Femur (tissue), 1 donor: Measurements from ENCODE around the gene NEMP2.

ENCODE experiments used
- DNase-seq: peaks from one replicate; pipeline ENCODE4 v3.0.0-alpha.2; 2017

Gene NEMP2

DNA sequence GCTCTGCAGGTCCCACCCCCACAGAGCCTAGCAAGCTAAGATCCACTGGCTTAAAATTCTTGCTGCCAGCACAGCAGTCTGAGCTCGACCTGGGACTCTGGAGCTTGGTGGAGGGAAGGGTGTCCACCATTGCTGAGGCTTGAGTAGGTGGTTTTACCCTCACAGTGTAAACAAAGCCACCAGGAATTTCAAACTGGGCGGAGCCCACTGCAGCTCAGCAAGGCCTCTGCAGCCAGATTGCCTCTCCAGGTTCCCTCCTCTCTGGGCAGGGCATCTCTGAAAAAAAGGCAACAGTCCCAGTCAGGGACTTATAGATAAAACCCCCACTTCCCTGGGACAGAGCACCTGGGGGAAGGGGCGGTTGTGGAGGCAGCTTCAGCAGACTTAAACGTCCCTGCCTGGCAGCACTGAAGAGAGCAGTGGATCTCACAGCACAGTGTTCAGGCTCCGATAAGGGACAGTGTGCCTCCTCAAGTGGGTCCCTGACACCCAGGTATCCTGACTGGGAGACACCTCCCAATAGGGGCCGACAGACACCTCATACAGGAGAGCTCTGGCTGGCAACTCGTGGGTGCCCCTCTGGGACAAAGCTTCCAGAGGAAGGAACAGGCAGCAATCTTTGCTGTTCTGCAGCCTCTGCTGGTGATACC lies 20.0 kb upstream of the NEMP2 start:
- DNase-seq, result no peak

- no peak for DNase-seq
Observed at GRCh38 chr2:190553254-190553653, 18.7 kb upstream of the NEMP2 start.

GRCh38 chr2:190551928-190552327 lies 17.4 kb upstream of the NEMP2 start:
- no peak for DNase-seq

DNA sequence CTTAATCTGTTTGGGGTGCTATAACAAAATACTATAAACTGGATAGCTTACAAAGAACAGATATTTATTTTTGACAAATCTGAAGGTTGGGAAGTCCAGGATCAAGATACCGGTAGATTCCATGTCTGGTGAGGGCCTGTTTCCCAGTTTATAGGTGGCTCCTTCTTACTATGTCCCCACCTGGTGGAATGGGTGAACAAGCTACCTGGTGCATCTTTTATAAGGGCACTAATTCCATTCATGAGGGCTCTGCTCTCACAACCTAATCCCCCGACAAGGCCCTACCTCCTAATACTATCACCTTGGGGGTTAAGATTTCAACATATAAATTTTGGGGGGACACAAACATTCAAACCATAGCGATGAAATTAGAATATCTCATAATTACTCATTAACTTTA lies 15.6 kb upstream of the NEMP2 start:
- no peak for DNase-seq

GRCh38 chr2:190547886-190548285 lies 13.4 kb upstream of the NEMP2 start:
- DNase-seq, result no peak

- no peak for DNase-seq
Observed at GRCh38 chr2:190546734-190547133, 12.2 kb upstream of the NEMP2 start.

DNA sequence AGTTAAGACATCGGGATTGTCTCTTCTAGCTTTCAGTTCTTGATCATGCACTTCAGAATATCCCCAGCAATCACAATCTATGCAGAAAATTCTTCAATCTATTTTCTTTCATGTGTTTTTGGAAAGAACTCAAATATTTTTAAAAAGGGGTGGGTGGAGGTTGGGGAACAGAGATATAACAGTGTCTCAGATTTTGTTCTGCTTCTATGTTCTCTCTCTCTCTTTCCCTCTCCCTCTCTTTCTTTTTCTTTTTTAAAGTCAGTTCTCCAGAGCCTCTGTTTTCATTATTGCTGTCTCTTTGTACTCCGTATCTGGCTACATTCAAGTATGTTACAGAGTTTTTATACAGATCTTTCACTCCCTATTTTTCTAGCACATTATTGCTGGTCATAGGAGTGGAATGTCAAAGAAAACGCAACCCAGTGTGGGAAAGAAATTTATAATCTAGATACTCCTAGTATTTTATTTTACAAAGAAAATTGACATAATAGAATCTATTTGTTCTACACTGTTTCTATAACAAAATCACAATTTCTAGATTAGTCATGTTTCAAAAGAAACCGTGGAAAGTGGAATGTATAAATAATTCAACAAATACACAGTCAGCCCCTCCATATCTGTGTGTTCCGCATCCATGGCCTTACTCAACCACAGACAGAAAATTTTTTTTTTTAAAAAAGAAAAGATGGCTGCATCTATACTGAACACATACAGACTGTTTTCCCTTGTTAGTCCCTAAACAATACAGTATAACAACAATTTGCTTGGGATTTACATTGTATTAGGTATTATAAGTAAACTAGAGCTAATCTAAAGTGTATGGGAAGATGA lies 11.2 kb upstream of the NEMP2 start:
- no peak for DNase-seq

DNA sequence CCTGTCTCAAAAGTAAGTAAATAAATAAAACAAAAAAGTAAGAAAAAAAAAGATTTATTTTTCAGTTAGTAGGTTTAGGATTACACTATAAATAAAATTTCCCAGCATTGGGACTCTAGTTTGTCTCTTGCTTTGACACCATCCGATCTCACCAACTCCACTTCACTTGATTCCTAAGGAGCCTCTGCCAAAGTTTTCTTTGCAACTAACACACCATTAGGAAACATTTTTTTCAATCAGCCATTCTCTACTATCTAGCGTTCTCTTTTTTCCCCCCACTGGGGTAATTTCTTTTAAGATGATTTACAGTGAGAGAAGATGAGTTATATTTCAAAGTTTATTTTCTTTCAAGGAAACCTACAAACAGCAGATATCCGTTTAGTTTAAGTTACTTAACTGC lies 10.6 kb upstream of the NEMP2 start:
- DNase-seq, result no peak

- DNase-seq, result no peak
Observed at GRCh38 chr2:190540048-190540447, 5.5 kb upstream of the NEMP2 start.

GRCh38 chr2:190538201-190538600 lies 3.7 kb upstream of the NEMP2 start:
- DNase-seq, result no peak

DNA sequence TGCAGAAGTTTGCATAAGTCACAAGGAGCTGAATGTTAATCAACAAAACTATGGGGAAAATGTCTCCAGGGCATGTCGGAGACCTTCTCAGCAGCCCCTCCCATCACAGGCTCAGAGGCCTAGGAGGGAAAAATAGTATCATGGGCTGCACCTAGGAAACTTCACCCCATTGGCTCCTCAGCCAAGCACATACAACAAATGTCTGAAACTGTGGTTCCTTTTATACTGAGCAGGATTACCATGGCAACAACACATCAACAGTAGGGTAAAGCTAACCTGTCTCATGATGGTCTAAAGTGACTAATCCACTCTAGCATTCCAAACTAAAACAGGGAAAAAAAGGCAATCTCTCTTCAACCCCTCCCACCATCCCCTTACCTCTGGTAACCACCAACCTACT lies 3.2 kb upstream of the NEMP2 start:
- no peak for DNase-seq

DNA sequence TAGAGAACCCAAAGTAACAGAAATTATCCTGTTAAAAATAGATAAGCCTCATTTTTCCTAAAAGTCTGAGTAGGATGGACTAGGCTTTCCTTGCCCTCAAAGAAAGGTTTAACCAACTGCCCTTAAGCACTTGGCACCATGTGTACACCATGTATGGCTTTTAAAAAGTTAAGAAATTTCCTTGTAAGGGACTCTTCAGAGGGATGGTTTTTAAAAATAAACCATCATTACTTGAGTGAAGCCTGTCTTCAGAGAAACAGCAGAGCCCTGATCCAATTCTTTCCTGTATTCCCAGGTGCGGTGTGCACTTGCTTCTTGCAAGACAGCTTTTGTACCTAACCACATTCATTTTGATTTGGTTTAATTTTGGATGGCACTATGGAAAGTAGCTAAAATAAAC lies 1.1 kb upstream of the NEMP2 start:
- no peak for DNase-seq

DNA sequence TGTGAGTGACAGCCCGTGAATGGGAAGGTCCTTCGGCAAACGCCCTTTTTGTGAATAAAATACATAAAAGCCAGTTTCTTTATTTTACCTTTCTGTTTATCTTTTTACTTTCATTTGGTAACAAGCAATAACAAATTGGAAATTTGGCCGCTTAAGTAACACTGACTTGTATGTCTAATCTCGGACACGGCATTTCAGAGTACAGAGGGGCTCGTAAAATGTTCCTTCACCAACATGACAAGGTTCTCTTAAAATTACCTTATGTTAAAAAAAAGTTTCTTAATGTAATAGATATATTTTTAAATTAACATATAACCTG lies 558 bp upstream of the NEMP2 start:
- DNase-seq, result no peak

DNA sequence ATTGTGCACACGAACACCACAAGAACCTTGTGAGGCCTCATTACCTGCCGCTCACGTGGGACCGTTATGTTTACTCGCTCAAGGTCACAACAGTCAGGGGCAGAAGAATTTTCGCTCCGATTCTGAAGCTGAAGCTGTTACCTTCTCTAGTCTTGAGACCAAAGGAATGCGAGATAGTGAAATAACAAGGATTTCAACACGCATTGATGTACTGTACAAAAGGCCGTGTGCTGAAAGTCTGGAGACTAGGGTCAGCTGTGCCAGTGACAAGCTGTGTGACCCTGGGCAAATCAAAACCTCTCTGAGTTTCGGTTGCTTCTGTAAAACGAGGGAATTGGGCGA lies 583 bp downstream of the NEMP2 start:
- DNase-seq, result no peak

- no peak for DNase-seq
Observed at GRCh38 chr2:190533175-190533967, 1.2 kb downstream of the NEMP2 start.

- DNase-seq, result no peak
Observed at GRCh38 chr2:190532581-190532980, 1.9 kb downstream of the NEMP2 start.

DNA sequence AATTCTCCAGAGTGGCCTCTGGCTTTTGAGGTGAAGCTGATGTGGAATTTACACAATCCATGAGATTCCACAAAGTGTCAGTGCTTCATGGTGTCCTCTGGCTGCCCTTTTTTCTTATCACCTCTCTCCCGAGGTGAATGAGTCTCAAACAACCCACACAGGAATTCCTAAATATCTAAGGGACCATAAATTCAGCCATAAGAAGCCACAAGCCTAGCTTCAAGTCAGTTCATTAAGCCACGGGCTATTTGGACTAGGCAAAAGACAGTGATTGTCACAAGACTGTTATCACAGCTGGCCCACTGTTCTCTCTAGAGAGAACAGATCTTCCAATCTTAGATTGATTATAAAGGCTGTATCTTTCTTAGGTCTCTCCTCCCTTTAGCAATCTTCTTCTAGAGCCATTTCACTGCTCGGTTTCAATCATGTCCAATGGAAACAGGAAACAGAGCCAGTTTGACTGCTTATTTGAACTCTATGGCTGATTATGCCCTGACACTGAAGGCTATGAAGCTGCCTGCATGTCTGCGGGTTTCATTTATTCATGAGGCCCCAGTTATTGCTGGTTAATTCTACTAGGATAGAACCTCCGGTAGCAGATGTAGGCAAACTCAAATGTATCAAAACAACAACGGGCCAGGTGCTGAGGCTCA lies 4.1 kb downstream of the NEMP2 start:
- DNase-seq, result no peak

DNA sequence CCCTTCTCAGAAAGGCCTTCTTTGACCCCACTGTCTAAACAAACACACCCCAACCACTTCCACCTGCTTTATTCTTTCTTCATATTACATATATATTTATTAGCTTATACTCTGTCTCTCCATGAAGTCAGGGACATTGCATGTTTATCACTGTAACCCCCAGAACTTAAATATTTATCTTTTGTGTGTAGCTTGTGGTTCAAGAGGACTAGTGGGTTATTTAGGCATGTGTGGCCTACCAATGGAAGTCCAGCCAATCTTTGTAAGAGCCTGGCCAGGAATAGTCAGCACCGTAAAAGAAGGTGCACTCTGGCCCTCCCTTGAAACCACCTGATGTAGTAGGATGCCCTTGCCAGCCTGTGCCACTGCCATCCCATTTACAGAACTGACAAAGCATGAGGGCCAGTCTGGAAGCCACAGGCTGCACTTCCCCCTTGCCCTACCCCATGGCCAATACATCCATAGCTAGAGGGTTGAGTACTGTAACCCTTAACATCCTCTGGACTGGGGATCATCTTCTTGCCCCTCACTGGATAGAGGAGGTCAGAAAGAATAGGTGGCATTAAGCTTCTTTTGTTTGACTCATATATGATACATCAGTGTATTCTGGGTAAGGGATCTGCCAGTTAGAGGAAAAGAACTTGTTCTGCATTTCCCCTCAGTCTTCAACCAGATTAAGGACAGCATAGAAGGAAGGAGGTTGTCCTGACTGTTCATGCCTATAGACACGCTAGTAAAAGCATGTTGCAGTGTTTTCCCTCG lies 4.9 kb downstream of the NEMP2 start:
- DNase-seq, result no peak

- DNase-seq, result no peak
Observed at GRCh38 chr2:190528521-190529001, 6.0 kb downstream of the NEMP2 start.

DNA sequence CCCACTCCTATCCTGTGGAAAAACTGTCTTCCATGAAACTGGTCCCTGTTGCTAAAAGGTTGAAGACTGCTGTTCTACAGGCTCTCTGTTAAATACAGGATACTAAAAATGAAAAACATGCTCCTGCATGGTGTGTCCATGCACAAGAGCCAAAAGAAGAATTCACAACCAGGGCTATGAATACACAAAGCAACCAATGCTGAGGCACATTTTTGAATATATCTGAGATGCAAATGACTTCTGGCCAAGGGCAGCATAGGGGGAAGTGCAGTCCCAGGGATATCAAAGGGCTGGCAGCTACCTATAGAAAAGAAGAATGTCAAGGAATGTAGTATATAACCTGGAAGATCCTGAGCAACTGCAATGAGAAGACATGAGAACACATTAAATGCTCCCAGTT lies 6.6 kb downstream of the NEMP2 start:
- DNase-seq, result no peak

- no peak for DNase-seq
Observed at GRCh38 chr2:190527214-190527613, 7.3 kb downstream of the NEMP2 start.

GRCh38 chr2:190526105-190526750 lies 8.3 kb downstream of the NEMP2 start:
- DNase-seq, result no peak
